OCI-M2 (cell line): Measurements from ENCODE around the gene TRMT11.
"Not testable (repeated sequence)": the region's sequence is repeated elsewhere in the genome, so short reads cannot be mapped to it uniquely, and the experiment has no call there.

Source experiments
- DNase-seq: peaks from one replicate; lab custom pipeline; 2025; ENCODE audit not compliant: unreplicated experiment; lab: John Stamatoyannopoulos, UW

The TRMT11 gene

DNA sequence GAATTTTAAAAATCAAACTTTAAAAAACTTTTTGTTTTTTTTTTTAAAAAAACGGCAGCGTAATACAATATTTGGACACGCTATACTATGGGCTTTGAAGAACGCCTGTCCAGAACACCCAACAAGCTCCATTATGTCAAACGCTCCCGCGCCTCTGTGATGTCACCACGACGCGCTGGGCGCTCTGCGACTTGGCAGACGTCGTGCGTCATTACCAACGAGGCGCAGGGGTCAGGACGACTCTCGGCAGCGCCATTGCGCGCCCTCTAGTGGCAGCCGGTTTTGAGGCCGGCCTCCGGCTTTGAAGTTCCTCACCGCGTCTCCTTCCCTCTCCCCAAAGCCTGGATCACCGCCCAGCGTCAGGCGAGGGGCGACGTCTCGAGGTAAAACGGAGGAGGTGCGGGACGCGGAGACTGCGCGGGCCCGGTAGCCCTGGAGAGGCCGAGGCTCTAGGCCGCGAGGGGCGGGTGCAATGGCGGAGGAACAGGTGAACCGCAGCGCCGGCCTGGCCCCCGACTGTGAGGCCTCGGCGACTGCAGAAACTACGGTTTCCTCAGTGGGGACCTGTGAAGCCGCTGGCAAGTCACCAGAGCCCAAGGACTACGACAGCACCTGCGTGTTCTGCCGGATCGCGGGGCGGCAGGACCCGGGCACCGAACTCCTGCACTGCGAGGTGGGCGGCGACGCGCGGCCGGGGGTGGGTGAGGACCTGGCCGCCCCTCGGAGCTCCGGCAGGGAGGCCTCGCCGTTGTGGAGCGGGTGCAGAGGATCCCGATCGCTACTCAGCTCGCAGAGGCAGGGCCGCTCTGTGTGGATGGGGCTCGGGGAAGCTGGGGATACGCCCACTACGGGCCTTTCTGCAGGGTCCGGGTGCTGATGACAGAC, 29.6 kb upstream of the TRMT11 start, which contains the start of gene HINT3:
Gene HINT3, plus strand, starts transcription at position 265 of the 885 bp plus-strand sequence. Its CDS starts 208 bp downstream, at position 473.
- DNase-seq, result peak; percentile 84

DNA sequence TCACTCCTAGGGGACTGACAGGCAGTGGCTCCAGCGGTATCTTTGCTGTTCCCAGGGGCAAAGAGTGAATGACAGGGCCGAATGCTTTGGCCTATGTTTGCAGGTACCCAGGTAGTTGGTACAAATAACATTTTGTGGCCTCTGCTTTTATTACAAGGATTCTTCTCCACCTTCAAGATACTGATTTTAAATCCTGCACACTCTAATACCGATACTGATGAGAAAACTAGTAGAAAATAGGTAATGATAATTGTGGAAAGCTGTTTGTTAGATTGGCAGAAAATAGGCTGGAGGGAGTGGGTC, 29.0 kb upstream of the TRMT11 start:
- DNase-seq, result no peak

DNA sequence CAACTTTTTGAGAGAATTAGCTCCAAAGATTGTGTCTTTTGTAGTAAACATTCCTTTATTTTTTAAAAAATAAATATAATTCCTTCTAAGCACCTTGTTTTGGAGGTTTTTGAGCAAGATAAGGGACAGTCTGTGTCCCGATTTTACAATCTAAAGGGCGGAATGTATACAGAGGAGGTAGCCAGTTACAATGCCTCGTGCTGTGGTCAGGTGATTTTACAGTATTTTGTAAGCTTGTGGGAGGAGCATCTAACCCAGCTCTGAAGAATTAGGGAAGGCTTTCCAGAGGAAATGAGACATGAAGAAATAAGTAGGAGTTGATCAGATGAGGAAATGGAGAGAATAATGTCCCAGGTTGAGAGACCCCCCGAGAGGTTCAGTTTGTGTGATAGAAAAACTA, 28.5 kb upstream of the TRMT11 start:
- DNase-seq, result no peak

- DNase-seq, result no peak
Measured at GRCh38 chr6:125959041-125959440, 27.3 kb upstream of the TRMT11 start.

DNA sequence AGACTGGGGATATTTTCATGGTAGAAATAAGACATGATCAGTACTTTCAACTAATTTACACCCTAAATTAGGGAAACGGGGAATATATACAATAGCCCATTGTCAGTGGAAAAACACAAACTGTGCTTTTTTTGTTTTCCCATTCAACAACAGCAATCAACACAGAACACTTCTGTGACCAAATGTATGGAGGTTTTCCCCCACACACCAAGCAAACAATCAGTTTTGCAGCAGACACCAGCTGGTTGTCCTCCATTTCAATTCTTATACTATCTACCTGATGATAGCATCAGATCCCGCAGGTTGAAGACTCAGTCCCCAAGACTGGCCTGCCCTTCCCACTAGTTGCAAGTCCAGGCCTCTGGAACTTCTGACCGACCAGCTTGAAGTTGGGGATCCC, 25.2 kb upstream of the TRMT11 start:
- no peak for DNase-seq

GRCh38 chr6:125962900-125963497, 23.3 kb upstream of the TRMT11 start:
- DNase-seq, result no peak

DNA sequence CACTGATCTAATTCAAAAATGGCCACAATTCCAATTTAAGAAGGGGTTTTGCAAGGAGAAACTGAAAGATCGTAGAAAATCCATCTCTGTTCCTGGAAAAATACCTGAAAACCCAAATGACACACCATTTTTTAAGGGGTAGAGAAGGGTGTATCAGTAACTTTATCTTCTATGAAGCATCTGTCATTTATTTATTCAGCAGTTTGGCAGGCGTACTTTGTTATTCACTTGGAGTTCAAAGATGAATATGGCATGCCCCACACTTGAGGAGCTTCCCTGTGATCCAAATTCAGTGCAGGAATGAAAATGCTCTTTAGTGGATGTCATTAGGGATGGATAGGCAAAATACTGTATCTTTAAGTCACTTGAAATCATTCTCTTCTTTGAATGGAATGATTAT, 22.5 kb upstream of the TRMT11 start:
- no peak for DNase-seq

DNA sequence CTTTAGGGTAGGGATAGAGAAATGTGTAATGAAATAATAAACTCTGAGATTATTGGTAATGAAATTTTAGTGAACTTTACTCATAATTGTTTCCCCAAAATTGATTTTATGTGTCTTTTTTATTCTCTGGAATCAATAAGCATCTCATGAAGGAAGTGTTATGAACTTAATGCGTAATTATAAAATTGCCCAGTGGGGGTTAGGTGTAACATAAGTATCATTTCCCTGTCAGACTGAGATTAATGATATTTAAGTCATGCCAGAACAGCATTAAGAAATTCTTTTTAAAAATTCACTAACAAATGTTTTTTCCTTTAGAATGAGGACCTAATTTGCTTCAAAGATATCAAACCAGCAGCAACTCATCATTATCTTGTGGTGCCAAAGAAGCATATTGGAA, 19.8 kb upstream of the TRMT11 start:
- DNase-seq, result no peak

DNA sequence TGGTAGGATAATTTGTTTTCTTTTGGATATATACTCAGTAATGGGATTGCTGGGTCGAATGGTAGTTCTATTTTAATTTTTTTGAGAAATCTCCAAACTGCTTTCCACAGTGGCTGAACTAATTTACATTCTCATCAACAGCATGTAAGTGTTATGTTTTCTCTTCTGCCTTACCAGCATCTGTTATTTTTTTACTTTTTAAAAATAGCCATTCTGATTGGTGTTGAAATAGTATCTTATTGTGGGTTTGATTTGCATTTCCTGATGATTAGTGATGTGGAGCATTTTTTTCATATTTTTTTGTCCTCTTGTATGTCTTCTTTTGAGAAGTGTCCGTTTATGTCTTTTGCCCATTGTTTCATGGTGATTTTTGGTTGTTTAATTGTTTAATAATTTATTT, 17.8 kb upstream of the TRMT11 start:
- DNase-seq, result no peak

- DNase-seq, result no peak
Measured at GRCh38 chr6:125970760-125971159, 15.6 kb upstream of the TRMT11 start.

GRCh38 chr6:125972478-125972877, 13.9 kb upstream of the TRMT11 start:
- not testable (repeated sequence) for DNase-seq

GRCh38 chr6:125974214-125974866, 12.0 kb upstream of the TRMT11 start:
- DNase-seq, result no peak

- DNase-seq, result no peak
Measured at GRCh38 chr6:125979101-125979500, 7.2 kb upstream of the TRMT11 start.

DNA sequence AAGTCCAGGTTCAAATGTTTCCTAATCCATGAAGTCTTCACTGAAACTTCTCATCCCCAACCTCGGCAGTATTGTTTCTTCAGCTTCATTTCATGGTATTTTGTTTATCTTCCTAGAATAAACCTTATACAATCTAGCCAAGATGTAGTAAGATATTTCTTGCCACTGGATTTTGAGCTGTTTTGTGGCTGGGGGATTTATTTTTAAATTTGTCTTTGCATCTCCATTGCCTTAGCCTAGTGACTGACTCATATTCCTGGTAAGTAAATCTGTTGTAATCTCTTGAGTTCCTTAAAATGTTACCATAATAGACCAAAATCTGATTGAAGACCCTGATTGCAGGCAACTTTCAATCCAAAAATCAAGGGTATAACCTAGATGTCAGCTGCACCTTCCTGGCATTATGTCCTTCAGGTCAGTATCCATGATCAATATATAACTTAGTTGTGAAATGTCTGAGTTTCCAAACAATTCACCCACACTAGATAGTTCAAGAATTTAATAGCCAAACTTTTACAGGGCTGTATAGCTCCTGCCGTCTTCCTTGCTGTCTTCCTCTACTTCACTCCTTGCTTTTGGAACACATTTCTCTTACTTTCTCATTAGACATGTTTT, 4.7 kb upstream of the TRMT11 start:
- DNase-seq, result no peak

DNA sequence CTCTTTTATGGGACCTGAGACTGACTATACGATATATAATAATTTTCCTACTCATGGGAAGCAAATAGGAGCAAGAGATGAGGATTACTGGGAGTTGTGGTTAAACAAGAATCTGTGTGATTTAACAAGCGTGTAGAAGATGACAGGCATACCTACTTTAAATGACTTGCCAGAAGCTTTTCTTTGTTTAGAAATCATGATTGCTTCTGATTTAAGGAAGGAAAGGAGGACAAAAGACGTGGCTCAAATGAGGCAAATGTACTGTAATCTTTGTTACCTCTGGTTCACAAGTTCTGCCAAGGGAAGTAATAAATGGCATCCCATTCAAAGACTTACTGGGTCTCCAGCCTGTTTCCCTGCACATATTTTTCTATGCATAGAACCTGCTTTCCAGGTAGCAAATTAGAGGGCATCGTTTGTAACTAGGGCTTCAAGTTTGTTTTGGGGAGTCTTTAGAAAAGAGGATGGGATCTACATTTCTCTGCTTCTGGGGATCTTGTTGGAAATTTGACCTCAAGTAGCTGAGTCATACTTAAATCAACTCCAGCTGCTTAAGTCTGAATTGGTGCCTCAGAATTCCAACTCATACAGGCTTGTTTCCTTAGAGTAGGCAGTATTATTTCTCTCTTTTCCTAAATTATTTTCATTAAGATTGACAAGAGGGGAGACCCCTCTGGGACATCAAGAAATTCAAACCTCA, 2.9 kb upstream of the TRMT11 start:
- DNase-seq, result no peak

DNA sequence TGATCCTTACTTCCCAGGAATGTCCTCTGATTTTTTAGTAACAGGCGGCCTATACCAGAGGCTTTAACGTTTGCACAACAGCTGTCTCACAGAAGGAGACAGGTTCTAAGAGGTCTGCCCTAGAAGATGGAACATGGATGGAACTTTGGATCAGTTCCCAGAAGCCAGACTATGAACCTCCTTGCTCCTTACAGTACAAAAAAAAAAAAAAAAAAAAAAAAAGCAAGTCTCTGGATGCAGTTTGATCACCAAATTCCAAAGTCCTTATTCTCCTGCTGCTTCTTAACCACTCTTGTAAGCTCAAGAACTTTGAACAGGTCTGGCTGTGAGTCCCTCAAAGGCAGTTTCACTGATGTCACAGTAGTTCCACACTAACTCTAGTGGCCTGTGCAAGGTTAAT, 2.0 kb upstream of the TRMT11 start:
- DNase-seq, result no peak

DNA sequence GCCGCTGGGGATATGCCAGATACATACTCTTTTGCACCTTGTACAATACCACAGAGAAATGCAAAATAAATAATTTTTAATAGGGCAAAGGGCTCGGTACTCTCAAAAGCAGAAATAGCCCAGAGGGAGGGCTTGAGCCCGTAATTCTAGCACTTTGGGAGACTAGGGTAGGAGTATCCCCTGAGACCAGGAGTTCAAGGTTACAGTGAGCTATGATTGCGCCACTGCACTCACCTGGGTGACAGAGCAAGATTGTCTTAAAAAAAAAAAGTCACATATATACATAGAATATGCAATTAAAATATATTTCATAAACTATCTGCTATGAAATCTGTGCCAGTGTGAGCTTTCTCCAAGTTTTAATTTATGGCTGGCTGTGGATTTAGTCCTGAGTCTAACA, 818 bp upstream of the TRMT11 start:
- DNase-seq, result no peak

DNA sequence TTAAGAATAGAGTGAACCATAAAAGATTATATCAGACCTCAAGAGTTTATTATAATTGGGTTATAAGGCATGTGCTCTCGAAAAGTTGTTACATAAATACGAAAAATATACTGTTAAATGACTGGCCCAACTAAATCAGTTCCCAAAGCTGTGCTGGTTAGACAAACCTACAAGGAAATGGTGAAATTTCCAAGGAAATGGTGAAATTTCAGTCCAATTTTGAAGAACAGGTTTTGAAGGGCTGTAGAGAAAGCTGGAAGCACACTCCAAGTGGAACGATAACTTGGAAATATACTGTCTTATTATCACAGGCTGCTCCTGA, 400 bp upstream of the TRMT11 start:
- DNase-seq, result no peak

GRCh38 chr6:125987026-125987617, 782 bp downstream of the TRMT11 start:
- no peak for DNase-seq

- DNase-seq, result no peak
Measured at GRCh38 chr6:125988280-125988679, 1.9 kb downstream of the TRMT11 start.

- DNase-seq, result no peak
Measured at GRCh38 chr6:125989631-125990030, 3.3 kb downstream of the TRMT11 start.
